AG08396 (cell line): ENCODE measurements around the gene MAD1L1.

ENCODE experiments used
- DNase-seq: peaks from one replicate; pipeline ENCODE4 v3.0.0; 2012; ENCODE audit warnings: low spot score, mixed read lengths

MAD1L1 gene

GRCh38 chr7:1914321-1914720 lies 318.4 kb downstream of the MAD1L1 start:
- no peak for DNase-seq

- no peak for DNase-seq
These were observed 319.1 kb downstream of the MAD1L1 start for GRCh38 chr7:1913466-1914282.

- peak; percentile 96 for DNase-seq
These were observed 319.9 kb downstream of the MAD1L1 start for GRCh38 chr7:1912593-1913465.

GRCh38 chr7:1911571-1911970 lies 321.2 kb downstream of the MAD1L1 start:
- DNase-seq = no peak

- DNase-seq = no peak
These were observed 321.9 kb downstream of the MAD1L1 start for GRCh38 chr7:1910827-1911226.

- no peak for DNase-seq
These were observed 322.6 kb downstream of the MAD1L1 start for GRCh38 chr7:1910081-1910685.

- DNase-seq = no peak
These were observed 323.3 kb downstream of the MAD1L1 start for GRCh38 chr7:1909476-1909875.

- no peak for DNase-seq
These were observed 323.8 kb downstream of the MAD1L1 start for GRCh38 chr7:1908823-1909420.

GRCh38 chr7:1907751-1908365 lies 324.9 kb downstream of the MAD1L1 start:
- DNase-seq = no peak

- DNase-seq = no peak
These were observed 325.6 kb downstream of the MAD1L1 start for GRCh38 chr7:1906988-1907745.

GRCh38 chr7:1906087-1906830 lies 326.5 kb downstream of the MAD1L1 start:
- no peak for DNase-seq

GRCh38 chr7:1902231-1902855 lies 330.4 kb downstream of the MAD1L1 start:
- DNase-seq = no peak

- DNase-seq = no peak
These were observed 331.1 kb downstream of the MAD1L1 start for GRCh38 chr7:1901431-1902210.

GRCh38 chr7:1900847-1901246 lies 331.9 kb downstream of the MAD1L1 start:
- no peak for DNase-seq

GRCh38 chr7:1899951-1900762 lies 332.6 kb downstream of the MAD1L1 start:
- no peak for DNase-seq

- peak; percentile 92 for DNase-seq
These were observed 333.5 kb downstream of the MAD1L1 start for GRCh38 chr7:1899196-1899595.

GRCh38 chr7:1898628-1899185 lies 334.0 kb downstream of the MAD1L1 start:
- no peak for DNase-seq
